Hematopoietic multipotent progenitor cell treated with erythropoietin and hydrocortisone succinate and interleukin-3 and kit ligand, for 15 days (in vitro differentiated cells): ENCODE measurements around the gene YWHAB.

Experiments
- DNase-seq: peaks from one replicate; pipeline ENCODE4 v3.0.0-alpha.2; 2015; ENCODE audit warnings: low spot score

Gene YWHAB

DNA sequence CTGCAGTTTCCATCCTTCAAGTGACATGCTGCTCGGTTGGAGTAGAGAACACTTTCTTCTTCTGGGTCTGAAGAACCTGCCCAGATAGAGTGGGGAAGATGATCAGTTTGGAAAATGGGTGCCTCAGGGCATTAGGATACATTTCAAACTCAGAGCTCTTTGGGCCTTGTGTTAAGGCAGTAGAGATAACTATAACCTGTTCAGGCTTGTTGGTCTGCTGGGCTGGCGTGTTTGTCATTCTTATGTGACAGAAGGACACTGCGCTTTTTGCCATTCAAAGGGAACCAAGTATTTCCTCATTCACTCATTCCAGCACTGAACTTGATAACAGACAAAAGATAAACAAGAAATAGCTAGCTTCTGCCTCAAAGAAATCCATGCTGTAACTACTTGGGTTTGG lies 70.9 kb downstream of the YWHAB start:
- no peak for DNase-seq
